Endothelial cell of umbilical vein (primary cell): Measurements from ENCODE around the gene FBLN2. TPM values are rescaled to one million over a fixed set of nuclear protein-coding genes. Genes with fewer than 3 reads are reported as not detected.

Experiments
- BruUV-seq: library from RNA; stranded (reverse); fragments of 400-500 nt; replicated peaks from 2 replicates; lab custom pipeline; 2021; lab: Mats Ljungman, UMichigan
- CTCF ChIA-PET: fragments of 300-600, 350-600 bp; sonication (Branson Sonifier 250); formaldehyde crosslinking; loops from one replicate; lab custom pipeline; 2021; ENCODE audit warnings: antibody characterized with exemption, inconsistent platforms; lab: Charles Lee
- POLR2A ChIA-PET: fragments of 300-600, 350-600 bp; sonication (Branson Sonifier 250); formaldehyde crosslinking; loops from one replicate; lab custom pipeline; 2021; ENCODE audit warnings: antibody characterized with exemption, inconsistent platforms; lab: Charles Lee
- DNase-seq: peaks from one replicate; pipeline ENCODE4 v3.0.0-alpha.2; 2011; ENCODE audit warnings: low read depth, low spot score
- FAIRE-seq: peaks from 2 replicates; lab custom pipeline; 2011; peaks lifted over from hg19 to GRCh38; lab: Jason Lieb, UNC
- H2AFZ ChIP-seq: 2 replicates; pipeline ENCODE4 v1.6.0; 2012; ENCODE audit warnings: low read depth, low read length, control low read depth, inconsistent platforms
- H3K27ac ChIP-seq: 2 replicates; pipeline ENCODE4 v1.5.1; 2011; ENCODE audit warnings: low read depth, mild to moderate bottlenecking, control low read depth, low read length, moderate library complexity; ENCODE audit not compliant: insufficient read depth
- H3K27me3 ChIP-seq, 2 experiments: 2 replicates each; pipeline versions ENCODE4 v1.6.0 to v1.6.1; 2011; ENCODE audit warnings: low read length in 2 of 2, mixed read lengths in 1 of 2; ENCODE audit not compliant: control insufficient read depth in 2 of 2, insufficient read depth in 2 of 2
- H3K36me3 ChIP-seq, 2 experiments: 2 replicates in 1 of 2; 3 replicates in 1 of 2; pipeline ENCODE4 v1.5.1; 2011; ENCODE audit warnings: low read length in 2 of 2, mild to moderate bottlenecking in 1 of 2, moderate library complexity in 1 of 2; ENCODE audit not compliant: control insufficient read depth in 2 of 2, insufficient read depth in 2 of 2; ENCODE audit errors: extremely low read depth in 1 of 2
- H3K4me1 ChIP-seq: 3 replicates; pipeline ENCODE4 v1.5.1; 2011; ENCODE audit warnings: mild to moderate bottlenecking, low read length; ENCODE audit not compliant: control insufficient read depth, insufficient read depth; ENCODE audit errors: extremely low read depth
- H3K4me2 ChIP-seq: 2 replicates; pipeline ENCODE4 v1.6.1; 2011; ENCODE audit warnings: low read length, control low read depth, mixed read lengths; ENCODE audit not compliant: insufficient read depth
- H3K4me3 ChIP-seq, 3 experiments: fragments of 200-600 bp in 1 of 3; sonication (generic), shearing (Covaris generic) in 1 of 3; replicated peaks in 1 of 3; 2 replicates each; pipeline ENCODE4 v1.5.1; 2011 to 2016; ENCODE audit warnings: control low read depth in 3 of 3, low read length in 3 of 3, mild to moderate bottlenecking in 2 of 3, inconsistent platforms in 1 of 3, low read depth in 1 of 3, moderate library complexity in 1 of 3; ENCODE audit not compliant: insufficient read depth in 1 of 3
- H3K79me2 ChIP-seq: 2 replicates; pipeline ENCODE4 v1.6.0; 2012; ENCODE audit warnings: low read length, inconsistent platforms; ENCODE audit not compliant: control insufficient read depth, insufficient read depth
- H3K9ac ChIP-seq: replicated peaks from 2 replicates; pipeline ENCODE3; 2011; ENCODE audit warnings: low read length, control low read depth; ENCODE audit not compliant: insufficient read depth; ENCODE audit errors: extremely low read depth
- H3K9me1 ChIP-seq: replicated peaks from 3 replicates; pipeline ENCODE4 v1.6.0; 2011; ENCODE audit warnings: mild to moderate bottlenecking, low read length; ENCODE audit not compliant: control insufficient read depth, insufficient read depth; ENCODE audit errors: extremely low read depth
- H3K9me3 ChIP-seq: replicated peaks from 2 replicates; pipeline ENCODE4 v1.5.1; 2012; ENCODE audit warnings: low read length, inconsistent platforms; ENCODE audit not compliant: control insufficient read depth, insufficient read depth
- H4K20me1 ChIP-seq: replicated peaks from 2 replicates; pipeline ENCODE3; 2011; ENCODE audit warnings: mild to moderate bottlenecking, low read length; ENCODE audit not compliant: control insufficient read depth, insufficient read depth; ENCODE audit errors: extremely low read depth
- CTCF ChIP-seq, 2 donors: IDR thresholded peaks; 1 replicate in 1 of 2; 2 replicates in 1 of 2; pipeline ENCODE4 v1.5.1; 2011; ENCODE audit warnings: low read length in 2 of 2, mild to moderate bottlenecking in 2 of 2, moderate library complexity in 2 of 2, control low read depth in 1 of 2, inconsistent platforms in 1 of 2, low read depth in 1 of 2; ENCODE audit not compliant: insufficient read depth in 1 of 2; ENCODE audit errors: extremely low read depth in 1 of 2
- EZH2 ChIP-seq: IDR thresholded peaks from 2 replicates; pipeline ENCODE4 v1.6.1; 2012; ENCODE audit warnings: borderline replicate concordance, low read depth, mild to moderate bottlenecking, moderate library complexity, low read length, inconsistent platforms; ENCODE audit not compliant: severe bottlenecking
- FOS ChIP-seq: IDR thresholded peaks from 2 replicates; pipeline ENCODE4 v1.6.1; 2011; ENCODE audit warnings: mild to moderate bottlenecking, low read length, moderate library complexity, borderline replicate concordance; ENCODE audit not compliant: insufficient read depth
- GATA2 ChIP-seq: IDR thresholded peaks from 2 replicates; pipeline ENCODE4 v1.7.0; 2011; ENCODE audit warnings: low read depth, mild to moderate bottlenecking, moderate library complexity, mixed read lengths, low read length; ENCODE audit not compliant: insufficient read length, insufficient read depth
- JUN ChIP-seq: IDR thresholded peaks from 2 replicates; pipeline ENCODE4 v1.6.1; 2011; ENCODE audit warnings: borderline replicate concordance, low read depth; ENCODE audit not compliant: insufficient read length, insufficient read depth
- MAX ChIP-seq: IDR thresholded peaks from 2 replicates; pipeline ENCODE4 v1.6.1; 2011; ENCODE audit not compliant: insufficient read depth, insufficient read length
- MYC ChIP-seq: IDR thresholded peaks from one replicate; pipeline ENCODE4 v1.6.1; 2011; ENCODE audit warnings: mild to moderate bottlenecking, low read depth, low read length
- POLR2A ChIP-seq: IDR thresholded peaks from 2 replicates; pipeline ENCODE4 v1.6.1; 2012; ENCODE audit warnings: low read depth, mild to moderate bottlenecking, control low read depth, low read length
- POLR2AphosphoS5 ChIP-seq: IDR thresholded peaks from 2 replicates; pipeline ENCODE4 v1.6.1; 2012; ENCODE audit warnings: low read depth, mild to moderate bottlenecking, control low read depth, low read length, moderate library complexity; ENCODE audit not compliant: insufficient read depth
- dilution Hi-C: fragments of 300-500 bp; cut with MboI; formaldehyde crosslinking; loops from one replicate; pipeline ENCODE4 v1.15.0; 2019; ENCODE audit warnings: low sequenced_read_pairs; ENCODE audit not compliant: extremely low pct_ligation_motif_present
- intact Hi-C: fragments of 100-400 bp; cut with micrococcal nuclease; formaldehyde crosslinking; loops from one replicate; pipeline ENCODE4 v1.10.0; 2022
- polyA plus RNA-seq, 4 experiments: library from polyadenylated mRNA; depleted of rRNA in 3 of 4; stranded (reverse) in 3 of 4; unstranded in 1 of 4; fragments of >200 nt; gene quantifications; 2 replicates each; pipeline versions ENCODE4 v1.2.1 to v1.2.3, GENCODE V29; 2011 to 2012; ENCODE audit warnings: missing spikeins in 1 of 4
- total RNA-seq: library from RNA; stranded (reverse); gene quantifications from 2 replicates; pipeline ENCODE4 v1.2.3, GENCODE V29; 2021

The FBLN2 gene
- total and polyA plus RNA-seq, 2 donors (not counting 3 experiments of a cell fraction or from before 2014, with no cell fraction given): 1.4 to 1.9 TPM

- Histone ChIP-seq H4K20me1 (no peaks in the 10 kb centered on the region), H3K4me3 (no peak overlapping the region), H2AFZ (no peak overlapping the region), H3K4me1 (peaks cover 5% of the 10 kb centered on the region), H3K9me1 (no peaks in the 10 kb centered on the region), H3K4me2 (no peak overlapping the region), H3K36me3 (no peaks in the 10 kb centered on the region), H3K27ac (no peak overlapping the region), H3K9ac (no peak overlapping the region), H3K9me3 (no peaks in the 10 kb centered on the region), H3K27me3 (peaks cover 2 to 3% of the 10 kb centered on the region in 2 experiments), H3K79me2 (no peaks in the 10 kb centered on the region)
- intact Hi-C loops (no loop called here), dilution Hi-C loops (no loop called here)
- POLR2A ChIA-PET: interaction anchor here (0.6 kb wide), 1 partner anchor 8 kb away, joined by 3 read pairs; no protein-coding TSS in a partner anchor
- no peak for DNase-seq
- no TSS peak for BruUV-seq
- CTCF ChIA-PET: no interaction called here
- TF ChIP-seq JUN (no peak), MAX (no peak), FOS (no peak), CTCF (IDR thresholded peaks at IDR 0.05; ENCODE audit: extremely low read depth in 1 of 2, insufficient read depth in 1 of 2, low read depth in 1 of 2, low read length in 2 of 2) (no peak), GATA2 (no peak), MYC (no peak), POLR2AphosphoS5 (no peak), POLR2A (no peak), EZH2 (no peak)
- FAIRE-seq: no peak
Observed at GRCh38 chr3:13546667-13547171, 2.2 kb upstream of the FBLN2 start.
